ENCODE data around the gene TCEAL5.

GRCh38 chrX:103248553-103248952, 28.0 kb downstream of the TCEAL5 start:
- TF ChIP-seq CTCF (IDR thresholded peaks at IDR 0.05): peak in 4 of 5 experiments; percentile 25 to 30 (median 28)
- no peak for TF ChIP-seq POLR2A (IDR thresholded peaks at IDR 0.05)
- TF ChIP-seq POLR2AphosphoS5 (IDR thresholded peaks at IDR 0.05): no peak
- TF ChIP-seq EP300 (IDR thresholded peaks at IDR 0.05; ENCODE audit: low read depth): no peak

Data from transverse colon (tissue), 4 donors.